NCI-H524 treated with DMSO at 0.1 percent for 48 hours (cell line): Measurements from ENCODE around the gene DOK5.

Experiments
- DNase-seq: peaks from one replicate; lab custom pipeline; 2025; lab: John Stamatoyannopoulos, UW

DOK5 gene

GRCh38 chr20:54618412-54618811 is 143.0 kb downstream of the DOK5 start:
- DNase-seq: no peak

GRCh38 chr20:54619181-54619580 is 143.8 kb downstream of the DOK5 start:
- DNase-seq: no peak

- no peak for DNase-seq
Measured at GRCh38 chr20:54619682-54620081, 144.3 kb downstream of the DOK5 start.

GRCh38 chr20:54620611-54621010 is 145.2 kb downstream of the DOK5 start:
- no peak for DNase-seq

GRCh38 chr20:54622333-54623295 is 147.2 kb downstream of the DOK5 start:
- DNase-seq: no peak

- no peak for DNase-seq
Measured at GRCh38 chr20:54623991-54624569, 148.7 kb downstream of the DOK5 start.

GRCh38 chr20:54624706-54625390 is 149.5 kb downstream of the DOK5 start:
- peak; percentile 96 for DNase-seq

- DNase-seq: no peak
Measured at GRCh38 chr20:54625497-54625896, 150.1 kb downstream of the DOK5 start.

GRCh38 chr20:54626126-54626525 is 150.7 kb downstream of the DOK5 start:
- peak; percentile 67 for DNase-seq

GRCh38 chr20:54629632-54630031 is 154.2 kb downstream of the DOK5 start:
- DNase-seq: no peak

GRCh38 chr20:54630582-54630981 is 155.2 kb downstream of the DOK5 start:
- no peak for DNase-seq

- DNase-seq: no peak
Measured at GRCh38 chr20:54631059-54631458, 155.7 kb downstream of the DOK5 start.

GRCh38 chr20:54633374-54634355 is 158.3 kb downstream of the DOK5 start:
- DNase-seq: no peak

- DNase-seq: no peak
Measured at GRCh38 chr20:54636575-54636974, 161.2 kb downstream of the DOK5 start.

GRCh38 chr20:54639941-54640340 is 164.5 kb downstream of the DOK5 start:
- no peak for DNase-seq

GRCh38 chr20:54640800-54641199 is 165.4 kb downstream of the DOK5 start:
- no peak for DNase-seq

- no peak for DNase-seq
Measured at GRCh38 chr20:54642864-54643667, 167.7 kb downstream of the DOK5 start.

- DNase-seq: no peak
Measured at GRCh38 chr20:54643761-54644160, 168.4 kb downstream of the DOK5 start.

GRCh38 chr20:54645445-54646155 is 170.2 kb downstream of the DOK5 start:
- no peak for DNase-seq

GRCh38 chr20:54646156-54646517 is 170.7 kb downstream of the DOK5 start:
- no peak for DNase-seq
